GM19468 (cell line): ENCODE results near the gene LENG8.
"Not testable (repeated sequence)": the region's sequence is repeated elsewhere in the genome, so short reads cannot be mapped to it uniquely, and the experiment has no call there.

Source experiments
- ATAC-seq: cut with Tn5 transposase; IDR thresholded peaks from one replicate; pipeline ENCODE4 v1.9.1; 2021; ENCODE audit warnings: mild to moderate bottlenecking, moderate library complexity, moderate number of reproducible peaks; ENCODE audit not compliant: unreplicated experiment; ENCODE audit errors: extremely low read depth

LENG8 gene

DNA sequence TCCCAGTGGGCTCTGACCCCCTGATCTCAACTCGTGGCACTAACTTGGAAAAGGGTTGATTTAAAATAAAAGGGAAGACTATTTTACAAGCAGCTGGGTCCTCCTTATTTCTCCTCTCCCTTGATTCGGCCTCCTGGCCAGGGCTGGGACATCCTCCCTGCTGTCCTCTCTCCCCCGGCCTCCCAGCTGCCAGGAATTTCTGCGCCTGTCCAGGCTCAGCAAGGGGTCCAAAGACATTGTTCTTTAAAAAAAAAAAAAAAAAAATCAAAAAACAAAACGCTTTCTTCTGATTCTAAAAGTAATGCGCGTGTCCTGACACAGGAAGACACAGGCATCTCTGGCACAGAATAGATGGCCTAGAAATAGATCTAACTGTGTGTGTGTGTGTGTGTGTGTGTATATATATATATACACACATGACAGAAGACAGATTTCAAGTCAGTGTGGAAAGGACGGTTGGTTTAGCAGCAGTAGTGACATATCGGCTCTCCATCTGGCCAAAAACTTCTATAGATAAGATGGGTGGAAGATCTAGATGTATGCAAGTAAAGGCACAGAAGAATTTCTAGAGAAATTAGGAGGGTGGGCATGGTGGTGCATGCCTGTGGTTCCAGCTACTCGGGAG lies 12.3 kb upstream of the LENG8 start:
- no peak for ATAC-seq

GRCh38 chr19:54439174-54439851 lies 9.7 kb upstream of the LENG8 start:
- no peak for ATAC-seq

GRCh38 chr19:54440641-54441040 lies 8.4 kb upstream of the LENG8 start:
- no peak for ATAC-seq

DNA sequence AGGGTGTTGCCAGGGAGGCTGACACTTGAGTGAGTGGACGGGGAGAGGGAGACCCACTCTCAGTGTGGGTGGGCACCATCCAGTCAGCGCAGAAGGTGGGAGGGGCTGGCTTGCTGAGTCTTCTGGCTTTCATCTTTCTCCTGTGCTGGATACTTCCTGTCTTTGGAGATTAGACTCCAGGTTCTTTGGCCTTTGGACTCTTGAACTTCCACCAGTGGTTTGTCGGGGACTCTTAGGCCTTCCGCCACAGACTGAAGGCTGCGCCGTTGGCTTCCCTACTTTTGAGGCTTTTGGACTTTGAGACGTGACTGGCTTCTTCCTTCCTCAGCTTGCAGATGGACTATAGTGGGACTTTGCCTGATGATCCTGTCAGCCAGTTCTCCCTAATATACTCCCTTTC lies 4.3 kb upstream of the LENG8 start:
- ATAC-seq = no peak

GRCh38 chr19:54446349-54446748 lies 2.6 kb upstream of the LENG8 start:
- not testable (repeated sequence) for ATAC-seq

- ATAC-seq = no peak
Observed at GRCh38 chr19:54448040-54448773, 792 bp upstream of the LENG8 start.

DNA sequence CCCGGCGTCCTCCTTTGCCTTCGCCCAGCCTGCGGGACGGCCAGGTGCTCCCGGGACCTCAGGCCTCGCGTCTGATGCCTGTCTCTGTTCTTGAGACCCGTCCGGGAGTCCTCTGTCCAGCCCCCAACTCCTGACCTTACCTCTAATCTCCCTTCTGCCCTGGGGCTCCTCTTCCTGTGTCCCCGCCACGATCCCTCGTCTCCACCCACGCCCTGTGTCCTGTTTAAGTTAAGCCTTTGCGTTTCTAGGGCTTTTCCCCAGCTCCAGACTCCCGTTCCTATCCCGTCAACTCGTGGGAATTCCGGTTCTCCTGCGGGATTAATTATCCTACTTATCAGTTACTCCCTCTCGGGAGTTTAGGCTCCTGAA lies 686 bp downstream of the LENG8 start:
- no peak for ATAC-seq

DNA sequence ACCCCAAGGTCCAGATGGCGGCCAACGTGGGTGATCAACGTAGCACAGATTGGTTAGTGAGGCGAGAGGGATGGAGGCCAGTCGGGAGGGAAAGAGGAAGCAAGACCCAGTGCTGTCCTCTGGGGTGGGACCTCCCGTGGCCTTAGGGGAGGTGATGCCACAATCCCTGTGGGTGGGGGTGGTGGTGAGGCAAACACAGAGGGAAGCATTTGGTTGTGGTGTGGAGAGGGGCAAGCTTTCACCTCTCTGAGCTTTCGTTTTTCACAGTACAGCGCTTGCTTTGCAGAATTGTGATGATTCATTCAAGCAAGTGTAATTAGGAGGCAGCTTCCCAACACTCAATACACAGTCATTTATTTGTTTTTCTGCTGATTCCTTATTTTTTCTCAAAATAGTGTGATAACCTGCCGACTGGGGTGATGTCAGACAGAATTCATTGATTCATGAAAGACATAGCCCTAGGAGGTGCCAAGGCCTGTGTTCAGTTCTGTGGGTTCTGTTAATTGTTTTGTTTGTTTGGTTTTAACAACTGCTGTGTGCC lies 2.4 kb downstream of the LENG8 start:
- no peak for ATAC-seq

- ATAC-seq = no peak
Observed at GRCh38 chr19:54451997-54452396, 3.0 kb downstream of the LENG8 start.

DNA sequence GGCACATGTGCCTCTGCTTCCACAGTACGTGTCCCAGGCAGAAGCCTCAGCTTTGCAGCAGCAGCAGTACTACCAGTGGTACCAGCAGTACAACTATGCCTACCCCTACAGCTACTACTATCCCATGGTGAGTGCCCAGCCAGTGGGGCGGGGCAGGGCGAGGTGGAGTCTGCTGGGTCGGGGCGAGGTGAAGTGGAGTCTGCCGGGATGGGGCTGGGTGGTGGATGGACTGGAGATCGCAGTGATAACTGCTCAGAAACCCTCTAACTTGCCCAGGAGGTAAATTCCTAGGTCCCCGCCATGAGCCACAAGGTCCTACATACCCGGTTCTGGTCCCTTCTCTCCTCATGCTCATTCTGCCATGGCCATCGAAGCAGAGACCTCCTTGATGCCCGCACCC lies 3.6 kb downstream of the LENG8 start:
- no peak for ATAC-seq

GRCh38 chr19:54453921-54454780 lies 5.2 kb downstream of the LENG8 start:
- ATAC-seq = no peak

DNA sequence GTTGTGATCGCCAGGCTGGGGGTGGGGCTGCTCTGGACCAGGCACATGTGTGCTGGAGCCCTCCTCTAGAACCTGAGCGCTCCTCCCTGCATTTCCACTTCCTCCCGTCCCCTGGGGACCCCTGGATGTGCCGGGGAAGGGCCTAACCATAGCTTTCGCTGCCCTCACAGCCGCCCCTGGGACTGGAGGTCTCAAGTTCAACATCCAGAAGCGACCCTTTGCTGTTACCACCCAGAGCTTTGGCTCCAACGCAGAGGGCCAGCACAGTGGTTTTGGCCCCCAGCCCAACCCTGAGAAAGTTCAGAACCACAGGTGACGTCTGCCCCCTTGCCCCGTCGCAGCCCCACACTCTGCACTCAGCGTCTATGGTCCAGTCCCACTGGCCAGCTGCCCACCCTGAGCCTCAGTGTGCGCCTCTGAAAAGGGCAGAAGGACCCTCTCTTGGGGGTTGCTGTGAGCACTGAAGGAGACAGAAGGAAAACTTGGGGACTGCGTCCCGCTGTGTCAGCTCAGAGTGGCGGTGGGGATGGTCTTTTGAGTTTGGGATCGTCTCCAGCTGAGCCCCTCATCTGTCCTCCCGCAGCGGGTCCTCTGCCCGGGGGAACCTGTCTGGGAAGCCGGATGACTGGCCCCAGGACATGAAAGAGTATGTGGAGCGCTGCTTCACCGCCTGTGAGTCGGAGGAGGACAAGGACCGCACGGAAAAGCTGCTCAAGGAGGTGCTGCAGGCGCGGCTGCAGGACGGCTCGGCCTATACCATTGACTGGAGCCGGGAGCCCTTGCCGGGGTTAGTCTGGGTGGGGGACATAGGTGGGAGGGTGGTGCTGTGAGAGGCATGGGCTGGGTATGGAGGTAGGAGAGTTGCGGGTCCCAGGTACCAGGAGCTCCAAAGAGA lies 6.0 kb downstream of the LENG8 start:
- ATAC-seq = no peak

DNA sequence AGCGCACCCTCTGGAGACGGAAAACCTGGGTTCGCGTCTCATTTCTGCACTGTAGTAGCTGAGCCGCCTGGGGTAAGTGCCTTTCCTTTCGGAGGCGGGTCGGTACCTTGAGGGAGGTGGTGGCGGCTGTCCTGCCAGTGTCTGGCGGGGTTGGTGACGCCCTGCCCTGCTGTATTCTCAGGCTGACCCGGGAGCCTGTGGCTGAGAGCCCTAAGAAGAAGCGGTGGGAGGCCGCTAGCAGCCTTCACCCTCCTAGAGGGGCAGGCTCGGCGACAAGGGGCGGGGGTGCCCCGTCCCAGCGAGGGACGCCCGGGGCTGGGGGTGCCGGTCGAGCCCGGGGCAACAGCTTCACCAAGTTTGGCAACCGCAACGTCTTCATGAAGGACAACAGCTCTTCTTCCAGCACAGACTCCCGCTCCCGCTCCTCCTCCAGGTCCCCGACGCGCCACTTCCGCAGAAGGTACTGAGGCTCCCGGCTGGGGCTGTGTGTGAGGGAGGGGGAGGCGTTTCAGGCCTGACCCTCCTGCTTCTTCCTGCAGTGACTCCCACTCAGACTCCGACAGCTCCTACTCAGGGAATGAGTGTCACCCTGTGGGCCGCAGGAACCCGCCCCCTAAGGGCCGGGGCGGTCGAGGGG lies 6.9 kb downstream of the LENG8 start:
- no peak for ATAC-seq

DNA sequence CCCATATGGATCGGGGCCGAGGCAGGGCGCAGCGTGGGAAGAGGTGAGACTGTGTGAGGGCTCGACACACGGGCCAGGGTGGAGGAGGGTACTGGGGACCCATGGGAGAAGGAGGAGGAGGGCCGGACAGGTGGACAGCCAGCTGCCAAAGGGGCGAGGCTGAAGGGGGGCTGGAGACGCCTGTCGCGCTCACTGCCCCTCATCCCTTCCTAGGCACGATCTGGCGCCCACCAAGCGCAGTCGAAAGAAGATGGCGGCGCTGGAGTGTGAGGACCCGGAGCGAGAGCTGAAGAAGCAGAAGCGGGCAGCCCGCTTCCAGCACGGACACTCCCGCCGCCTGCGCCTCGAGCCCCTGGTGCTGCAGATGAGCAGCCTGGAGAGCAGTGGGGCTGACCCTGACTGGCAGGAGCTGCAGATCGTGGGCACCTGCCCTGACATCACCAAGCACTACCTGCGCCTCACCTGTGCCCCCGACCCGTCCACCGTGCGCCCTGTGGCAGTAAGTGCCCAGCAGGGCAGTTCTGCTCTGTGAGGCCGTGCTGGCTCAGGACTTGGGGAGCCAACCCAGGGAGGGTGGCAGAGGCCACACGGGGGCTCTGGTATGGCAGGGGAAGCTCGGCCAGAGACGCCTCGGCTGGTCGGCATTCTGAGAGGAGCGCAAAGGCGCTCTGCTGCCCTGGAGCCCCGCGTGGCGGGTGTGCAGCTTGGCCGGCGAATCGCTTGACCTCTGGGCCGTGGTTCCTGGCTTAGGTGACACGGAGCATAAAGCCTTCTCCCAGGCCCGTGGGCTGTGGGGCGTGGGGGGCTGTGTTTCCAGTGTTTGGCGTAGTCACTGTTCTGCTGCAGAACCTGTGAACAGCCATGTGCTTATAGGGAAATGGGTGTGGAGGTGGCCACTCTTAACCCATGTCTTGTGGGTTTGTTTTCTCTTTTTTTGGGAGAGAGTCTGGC lies 7.7 kb downstream of the LENG8 start:
- no peak for ATAC-seq

- ATAC-seq = no peak
Observed at GRCh38 chr19:54457773-54458647, 9.0 kb downstream of the LENG8 start.

DNA sequence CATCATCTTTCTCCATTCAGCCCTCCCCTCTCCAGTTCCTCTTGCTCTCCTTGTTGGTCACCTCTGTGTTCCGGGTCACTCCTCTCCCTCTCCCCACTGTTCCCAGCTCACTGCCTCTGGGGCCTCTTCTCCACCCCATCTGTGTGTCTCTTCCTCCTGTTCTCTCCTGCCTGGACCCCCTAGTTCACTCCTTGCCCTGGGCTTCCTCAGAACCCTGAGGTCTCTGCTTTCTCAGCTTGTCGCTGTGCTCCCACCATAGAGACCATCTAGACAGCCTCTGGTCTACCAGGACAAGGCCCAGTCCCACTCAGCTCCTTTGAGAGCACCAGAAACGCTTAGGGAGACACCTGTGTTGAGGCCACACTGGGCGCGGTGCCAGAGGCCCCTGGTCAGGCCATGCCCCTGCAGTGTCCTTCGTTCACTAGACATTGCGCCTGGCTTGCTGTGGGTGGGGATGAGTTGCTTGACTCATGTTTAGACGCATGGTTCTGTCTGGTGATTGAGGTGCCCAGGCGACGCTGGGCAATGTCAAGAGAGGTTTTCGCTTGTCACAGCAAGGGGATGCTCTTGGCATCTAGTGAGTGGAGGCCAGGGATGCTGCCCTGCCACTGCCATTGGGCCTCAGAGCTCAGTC lies 9.8 kb downstream of the LENG8 start:
- ATAC-seq = no peak
